Smooth muscle cell of trachea (primary cell): Measurements from ENCODE around the gene KLKB1. TPM values are rescaled to one million over a fixed set of nuclear protein-coding genes. Genes with fewer than 3 reads are reported as not detected.

Experiments
- total RNA-seq: library from RNA; depleted of rRNA; stranded (reverse); fragments of >200 nt; gene quantifications from 2 replicates; pipeline ENCODE4 v1.2.1, GENCODE V29; 2014

The KLKB1 gene
- 0.17 TPM in 1 of 2 replicates, not detected in the other for total RNA-seq

DNA sequence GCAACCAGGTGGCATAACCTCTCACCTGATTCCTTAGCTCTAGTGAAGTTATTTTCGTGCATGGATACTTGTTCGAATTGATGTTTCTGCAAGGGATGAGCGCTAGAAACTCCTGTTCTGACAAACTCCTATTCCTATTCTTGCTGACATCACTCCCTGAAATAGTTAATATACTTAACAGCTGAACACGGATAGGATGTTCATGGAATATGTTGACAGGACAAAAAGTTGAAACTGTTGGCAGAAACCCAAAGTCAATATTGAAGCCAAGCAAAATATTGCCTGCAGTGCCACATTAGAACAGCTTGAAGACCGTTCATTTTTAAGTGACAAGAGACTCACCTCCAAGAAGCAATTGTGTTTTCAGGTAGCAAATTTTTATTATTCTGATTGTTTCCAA is at the start of gene KLKB1:
TSS of gene KLKB1 (plus strand) at position 287 of the 400 bp plus-strand sequence. CDS start 689 bp downstream, outside the sequence.

GRCh38 chr4:186191200-186192065 is 35.9 kb upstream of the KLKB1 start, which contains the start of gene CYP4V2:
CYP4V2 (plus strand) TSS chr4:186191567; CDS start chr4:186191824, 257 bp downstream.

GRCh38 chr4:186265683-186266652 is 38.7 kb downstream of the KLKB1 start, which contains the start of gene F11:
F11 (plus strand) TSS chr4:186266189; CDS start chr4:186267137, 948 bp downstream.

Other genes with a start within 250 kb of the KLKB1 start
- 3.2 and 7.8 TPM in 2 replicates for gene TLR3, start 158.4 kb upstream of the KLKB1 start, total RNA-seq
- gene FAM149A, start 122.8 kb upstream of the KLKB1 start, total RNA-seq = 6.3 and 8.8 TPM in 2 replicates
- gene CYP4V2, start 35.9 kb upstream of the KLKB1 start, total RNA-seq = 16.4 and 27.1 TPM in 2 replicates
- not detected in 2 replicates for gene F11, start 38.7 kb downstream of the KLKB1 start, total RNA-seq